Ovary (tissue), 3 donors: ENCODE results near the gene GMEB1.

Experiments used
- CTCF ChIP-seq, 3 donors: fragments of 450-650 bp in 2 of 3; fragments of 200-600 bp in 1 of 3; IDR thresholded peaks; one replicate each; pipeline versions ENCODE4 v1.5.1 to v1.8.0; 2016 to 2022; ENCODE audit warnings: antibody characterized with exemption in 3 of 3, mild to moderate bottlenecking in 1 of 3
- EP300 ChIP-seq: sonication (generic); formaldehyde crosslinking; IDR thresholded peaks from one replicate; pipeline ENCODE4 v1.6.1; 2017; ENCODE audit warnings: antibody characterized with exemption
- POLR2A ChIP-seq: fragments of 450-650 bp; IDR thresholded peaks from one replicate; pipeline ENCODE4 v1.6.1; 2017; ENCODE audit warnings: antibody characterized with exemption, mild to moderate bottlenecking, moderate library complexity
- donor health status: DM: no; HTN: no; CAD: no.

GRCh38 chr1:28644494-28644893 lies 24.1 kb upstream of the GMEB1 start:
- no peak for TF ChIP-seq CTCF (IDR thresholded peaks at IDR 0.05)
- no peak for TF ChIP-seq POLR2A
- TF ChIP-seq EP300 = no peak
